Right ventricle myocardium superior (tissue), 1 donor: ENCODE results near the gene CACNG1. TPM values are rescaled to one million over a fixed set of nuclear protein-coding genes. Genes with fewer than 3 reads are reported as not detected.

Experiments used
- ATAC-seq: fragments of 200-7000 bp; cut with Tn5 transposase; one replicate; pipeline ENCODE4 v1.9.1; 2020; ENCODE audit warnings: mild to moderate bottlenecking; ENCODE audit not compliant: poor library complexity
- DNase-seq: peaks from one replicate; pipeline ENCODE4 v3.0.0-alpha.2; 2020
- intact Hi-C: fragments of 100-400 bp; cut with DNase I; formaldehyde crosslinking; loops from one replicate; pipeline ENCODE4 v1.11.2; 2022
- long read RNA-seq: library from polyadenylated mRNA; unstranded; transcript quantifications from one replicate; pipeline ENCODE4 v2.0.0, GENCODE V29; 2021
- total RNA-seq: library from RNA; stranded (reverse); fragmentation: NEBNext Ultra II Directional; extraction: Animal tissue kit (Norgen Biotek cat#: 25700); gene quantifications from one replicate; pipeline ENCODE4 v1.2.1, GENCODE V29; 2021
- donor health status: DM: no; HTN: yes; CAD: no; lungs with severe emphysema.

The CACNG1 gene, protein sequence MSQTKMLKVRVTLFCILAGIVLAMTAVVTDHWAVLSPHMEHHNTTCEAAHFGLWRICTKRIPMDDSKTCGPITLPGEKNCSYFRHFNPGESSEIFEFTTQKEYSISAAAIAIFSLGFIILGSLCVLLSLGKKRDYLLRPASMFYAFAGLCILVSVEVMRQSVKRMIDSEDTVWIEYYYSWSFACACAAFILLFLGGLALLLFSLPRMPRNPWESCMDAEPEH
- not detected for total RNA-seq
- long read RNA-seq, result 0 reads

- DNase-seq, result no peak
- no peak for ATAC-seq
Measured at GRCh38 chr17:67044016-67044772, at the start of gene CACNG1. CACNG1 (plus strand) TSS chr17:67044554; CDS start chr17:67044661, 107 bp downstream.

GRCh38 chr17:66994930-66995535, 49.3 kb upstream of the CACNG1 start:
- intact Hi-C loops, result no loop called here
- ATAC-seq, result no peak
- DNase-seq, result no peak

More at GRCh38 chr17:67044016-67044772, at the start of gene CACNG1:
- intact Hi-C loops, result no loop called here

- no peak for DNase-seq
- no peak for ATAC-seq
- intact Hi-C loops, result no loop called here
Measured at GRCh38 chr17:66995944-66996343, 48.4 kb upstream of the CACNG1 start.

DNA sequence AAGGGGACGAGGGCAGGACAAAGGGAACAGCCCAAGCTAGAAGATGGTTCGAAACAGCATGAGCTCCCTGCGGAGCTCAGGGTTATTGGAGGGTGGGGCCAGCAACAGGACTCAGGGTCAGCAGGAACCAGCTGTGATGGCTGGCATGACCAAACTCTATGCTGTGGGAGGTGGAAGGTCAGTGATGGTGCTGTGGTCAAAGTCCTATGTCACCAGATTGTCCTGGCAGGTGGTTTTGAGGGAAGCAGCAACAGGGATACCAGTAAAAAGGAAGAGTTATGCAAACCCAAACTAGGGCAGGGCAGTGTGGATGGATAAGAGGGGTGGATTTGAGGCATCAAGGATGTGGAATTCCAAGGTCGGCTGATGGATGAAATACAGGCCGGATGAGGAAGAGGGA, 47.4 kb upstream of the CACNG1 start:
- no peak for ATAC-seq
- intact Hi-C loops, result no loop called here
- DNase-seq, result no peak

DNA sequence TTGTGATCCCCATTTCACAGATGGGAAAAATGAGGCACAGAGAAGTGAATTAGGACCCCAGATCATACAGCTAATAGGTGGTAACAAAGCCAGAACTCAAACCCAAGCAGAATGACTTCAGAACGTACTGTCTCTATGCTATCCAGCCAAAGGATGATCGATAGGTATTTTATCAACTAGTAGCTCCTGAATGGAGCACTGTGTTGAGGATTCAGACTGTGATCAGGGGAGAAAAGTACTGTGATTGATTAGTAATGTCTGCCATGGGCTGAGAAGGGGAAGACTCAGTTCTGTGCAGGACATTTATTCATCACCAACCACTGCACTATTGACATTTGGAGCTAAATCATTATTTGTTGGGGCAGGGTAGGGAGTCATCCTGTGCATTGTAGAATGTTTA, 41.1 kb upstream of the CACNG1 start:
- DNase-seq (no peak), ATAC-seq (no peak)
- intact Hi-C loops, result no loop called here

GRCh38 chr17:67004181-67004580, 40.2 kb upstream of the CACNG1 start:
- ATAC-seq, result no peak
- intact Hi-C loops, result no loop called here
- DNase-seq, result no peak

GRCh38 chr17:67007266-67007665, 37.1 kb upstream of the CACNG1 start:
- intact Hi-C loops, result no loop called here
- ATAC-seq (no peak), DNase-seq (no peak)

- DNase-seq, result no peak
- intact Hi-C loops, result no loop called here
- ATAC-seq, result no peak
Measured at GRCh38 chr17:67008101-67008500, 36.3 kb upstream of the CACNG1 start.

GRCh38 chr17:67011527-67012175, 32.7 kb upstream of the CACNG1 start:
- ATAC-seq (no peak), DNase-seq (no peak)
- intact Hi-C loops, result no loop called here

DNA sequence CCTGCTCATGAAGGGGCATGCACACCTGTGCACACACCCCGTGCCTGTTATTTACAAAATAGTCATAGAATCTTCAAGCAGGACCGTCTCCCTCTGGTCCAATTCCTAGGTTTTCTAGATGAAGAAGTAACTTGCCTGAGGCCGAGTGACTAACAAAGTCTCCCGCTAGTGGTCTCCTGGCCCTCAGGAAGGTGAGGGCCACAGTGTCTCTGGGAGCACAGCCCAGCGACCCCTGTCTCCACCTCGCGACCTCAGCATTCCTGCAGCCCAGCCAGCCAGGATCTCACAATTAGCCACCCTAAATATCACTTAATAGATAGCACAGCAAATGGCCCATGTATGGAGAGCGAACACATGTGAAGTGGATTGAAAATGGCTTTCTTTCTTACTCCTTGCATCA, 30.5 kb upstream of the CACNG1 start:
- intact Hi-C loops, result no loop called here
- no peak for DNase-seq
- no peak for ATAC-seq

- DNase-seq (no peak), ATAC-seq (no peak)
- intact Hi-C loops, result no loop called here
Measured at GRCh38 chr17:67015001-67015400, 29.4 kb upstream of the CACNG1 start.

DNA sequence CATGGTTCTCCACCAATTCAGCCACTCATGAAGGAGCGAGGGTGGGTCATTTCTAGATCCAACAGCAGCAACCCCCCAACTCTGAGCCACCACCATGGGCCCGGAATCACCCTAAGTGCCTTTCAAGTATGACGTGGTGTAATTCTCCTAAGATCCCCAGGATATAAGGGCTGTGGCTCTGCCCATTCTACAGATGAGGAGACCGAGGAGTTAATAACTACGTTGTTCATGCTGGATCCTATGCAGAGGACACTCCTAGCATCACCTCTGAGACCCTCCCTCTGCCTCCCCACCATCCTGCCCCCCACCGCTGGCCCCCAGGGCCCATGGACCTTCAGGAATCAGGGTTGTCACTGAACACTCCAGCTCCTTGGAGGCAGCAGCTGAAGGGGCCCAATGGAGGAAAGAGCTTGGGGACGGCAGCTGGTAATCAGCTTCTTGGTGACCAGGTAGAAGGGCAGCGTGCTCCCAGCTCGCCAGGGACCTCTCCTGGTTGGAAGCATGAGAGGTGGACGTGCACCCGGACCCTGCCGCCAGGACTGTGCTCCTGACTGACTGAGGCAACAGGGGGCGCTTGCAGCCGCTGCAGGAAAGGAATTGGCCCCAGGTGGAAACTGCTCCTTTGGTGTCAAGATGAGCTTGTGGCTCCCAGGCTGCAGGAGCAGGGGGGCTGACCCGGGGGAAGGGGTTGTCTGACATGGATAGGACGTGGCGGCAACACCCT, 28.2 kb upstream of the CACNG1 start:
- intact Hi-C loops, result no loop called here
- ATAC-seq, result no peak
- no peak for DNase-seq

GRCh38 chr17:67017910-67018309, 26.4 kb upstream of the CACNG1 start:
- intact Hi-C loops, result no loop called here
- DNase-seq (no peak), ATAC-seq (no peak)

GRCh38 chr17:67018471-67019434, 25.6 kb upstream of the CACNG1 start:
- intact Hi-C loops, result no loop called here
- DNase-seq (no peak), ATAC-seq (no peak)

GRCh38 chr17:67019809-67020208, 24.5 kb upstream of the CACNG1 start:
- ATAC-seq (no peak), DNase-seq (no peak)
- intact Hi-C loops, result no loop called here

GRCh38 chr17:67020293-67020766, 24.0 kb upstream of the CACNG1 start:
- intact Hi-C loops, result no loop called here
- ATAC-seq (no peak), DNase-seq (no peak)

GRCh38 chr17:67021196-67021595, 23.2 kb upstream of the CACNG1 start:
- intact Hi-C loops, result no loop called here
- DNase-seq (no peak), ATAC-seq (no peak)
